H9 (cell line): ENCODE results near the gene IFIT5. TPM values are rescaled to one million over a fixed set of nuclear protein-coding genes. Genes with fewer than 3 reads are reported as not detected.

Experiments used
- DNase-seq: peaks from one replicate; pipeline ENCODE4 v3.0.0-alpha.2; 2017
- H2AFZ ChIP-seq: one replicate; pipeline ENCODE4 v1.6.1; 2013; ENCODE audit warnings: mild to moderate bottlenecking, low read length, control low read depth, moderate library complexity
- H2AK5ac ChIP-seq: 2 replicates; pipeline ENCODE4 v1.6.1; 2013; ENCODE audit warnings: low read length, control low read depth, mixed read lengths; ENCODE audit not compliant: insufficient read length
- H2BK120ac ChIP-seq: one replicate; pipeline ENCODE4 v1.6.1; 2013; ENCODE audit warnings: low read depth, mild to moderate bottlenecking, low read length, control low read depth, inconsistent platforms; ENCODE audit not compliant: poor library complexity, severe bottlenecking
- H2BK12ac ChIP-seq: 2 replicates; pipeline ENCODE4 v1.6.1; 2013; ENCODE audit warnings: low read length, control low read depth, mixed read lengths, low read depth; ENCODE audit not compliant: insufficient read length
- H2BK15ac ChIP-seq: 2 replicates; pipeline ENCODE4 v1.6.1; 2013; ENCODE audit warnings: low read depth, low read length, control low read depth
- H2BK20ac ChIP-seq: one replicate; pipeline ENCODE4 v1.6.1; 2013; ENCODE audit warnings: low read depth, mild to moderate bottlenecking, low read length, control low read depth, inconsistent platforms; ENCODE audit not compliant: poor library complexity, severe bottlenecking
- H2BK5ac ChIP-seq: 2 replicates; pipeline ENCODE4 v1.6.1; 2013; ENCODE audit warnings: low read length, control low read depth, mixed read lengths; ENCODE audit not compliant: insufficient read length
- H3K14ac ChIP-seq: 2 replicates; pipeline ENCODE4 v1.6.1; 2013; ENCODE audit warnings: low read length, control low read depth; ENCODE audit not compliant: insufficient read depth
- H3K18ac ChIP-seq: 2 replicates; pipeline ENCODE4 v1.6.1; 2013; ENCODE audit warnings: low read depth, mild to moderate bottlenecking, mixed read lengths, low read length, control low read depth; ENCODE audit not compliant: insufficient read length
- H3K23ac ChIP-seq: 2 replicates; pipeline ENCODE4 v1.6.1; 2013; ENCODE audit warnings: low read length, control low read depth, mixed read lengths, low read depth; ENCODE audit not compliant: insufficient read length
- H3K23me2 ChIP-seq: 2 replicates; pipeline ENCODE4 v1.6.1; 2013; ENCODE audit warnings: low read depth, mild to moderate bottlenecking, mixed read lengths, low read length, control low read depth; ENCODE audit not compliant: insufficient read length, poor library complexity, severe bottlenecking
- H3K27ac ChIP-seq: 2 replicates; pipeline ENCODE4 v1.5.1; 2013; ENCODE audit warnings: low read length, control low read depth, mixed read lengths, low read depth; ENCODE audit not compliant: insufficient read length
- H3K27me3 ChIP-seq: 2 replicates; pipeline ENCODE4 v1.6.1; 2013; ENCODE audit warnings: low read length, control low read depth, inconsistent platforms; ENCODE audit not compliant: insufficient read depth
- H3K4ac ChIP-seq: 2 replicates; pipeline ENCODE4 v1.6.1; 2013; ENCODE audit warnings: low read depth, mild to moderate bottlenecking, control low read depth, inconsistent platforms, low read length, moderate library complexity
- H3K4me1 ChIP-seq: 2 replicates; pipeline ENCODE4 v1.6.1; 2013; ENCODE audit warnings: low read length, control low read depth, inconsistent platforms; ENCODE audit not compliant: insufficient read depth
- H3K4me2 ChIP-seq: 2 replicates; pipeline ENCODE4 v1.6.1; 2013; ENCODE audit warnings: low read length, control low read depth, mixed read lengths; ENCODE audit not compliant: insufficient read length, insufficient read depth
- H3K56ac ChIP-seq: 2 replicates; pipeline ENCODE4 v1.6.1; 2013; ENCODE audit warnings: low read depth, mild to moderate bottlenecking, mixed read lengths, low read length, control low read depth; ENCODE audit not compliant: insufficient read length
- H3K79me1 ChIP-seq: 2 replicates; pipeline ENCODE4 v1.6.1; 2013; ENCODE audit warnings: low read depth, mild to moderate bottlenecking, moderate library complexity, low read length, control low read depth, inconsistent platforms; ENCODE audit not compliant: insufficient read depth, poor library complexity, severe bottlenecking
- H3K79me2 ChIP-seq: 2 replicates; pipeline ENCODE4 v1.6.1; 2013; ENCODE audit warnings: low read length, control low read depth, inconsistent platforms; ENCODE audit not compliant: insufficient read depth
- H3K9ac ChIP-seq: 2 replicates; pipeline ENCODE4 v1.6.1; 2013; ENCODE audit warnings: low read length, control low read depth, mixed read lengths; ENCODE audit not compliant: insufficient read length; ENCODE audit errors: extremely low read depth
- H3K9me3 ChIP-seq: one replicate; pipeline ENCODE4 v1.6.1; 2013; ENCODE audit warnings: low read depth, low read length, inconsistent platforms; ENCODE audit not compliant: control insufficient read depth
- H3T11ph ChIP-seq: one replicate; pipeline ENCODE4 v1.6.1; 2013; ENCODE audit warnings: mild to moderate bottlenecking, low read length, control low read depth, inconsistent platforms
- H4K20me1 ChIP-seq: one replicate; pipeline ENCODE4 v1.6.1; 2013; ENCODE audit not compliant: control insufficient read depth, insufficient read length, insufficient read depth
- H4K5ac ChIP-seq: 2 replicates; pipeline ENCODE4 v1.6.1; 2013; ENCODE audit warnings: low read depth, mild to moderate bottlenecking, mixed read lengths, low read length, control low read depth; ENCODE audit not compliant: insufficient read length
- H4K8ac ChIP-seq: replicated peaks from 2 replicates; pipeline ENCODE4 v1.6.1; 2013; ENCODE audit warnings: low read length, control low read depth, mixed read lengths, low read depth; ENCODE audit not compliant: insufficient read length
- H4K91ac ChIP-seq: 2 replicates; pipeline ENCODE4 v1.6.1; 2013; ENCODE audit warnings: low read depth, mild to moderate bottlenecking, moderate library complexity, mixed read lengths, low read length, control low read depth; ENCODE audit not compliant: insufficient read length
- H3K27ac Mint-ChIP-seq, 3 experiments: 2 replicates in 2 of 3; 3 replicates in 1 of 3; pipeline ENCODE4 v1.8.0; 2020 to 2021; ENCODE audit warnings: mixed read lengths in 3 of 3, mild to moderate bottlenecking in 1 of 3, moderate library complexity in 1 of 3
- H3K27me3 Mint-ChIP-seq: 2 replicates; pipeline ENCODE4 v1.8.0; 2021; ENCODE audit warnings: low read depth, mild to moderate bottlenecking, moderate library complexity, mixed read lengths
- H3K36me3 Mint-ChIP-seq, 3 experiments: 2 replicates in 2 of 3; 3 replicates in 1 of 3; pipeline ENCODE4 v1.8.0; 2020 to 2021; ENCODE audit warnings: low read depth in 3 of 3, mixed read lengths in 3 of 3; ENCODE audit not compliant: insufficient read depth in 1 of 3
- H3K4me1 Mint-ChIP-seq, 2 experiments: 2 replicates each; pipeline ENCODE4 v1.8.0; 2020; ENCODE audit warnings: mixed read lengths in 2 of 2
- H3K4me3 Mint-ChIP-seq, 2 experiments: 2 replicates in 1 of 2; 3 replicates in 1 of 2; pipeline ENCODE4 v1.8.0; 2020 to 2021; ENCODE audit warnings: mild to moderate bottlenecking in 2 of 2, mixed read lengths in 2 of 2, moderate library complexity in 1 of 2
- H3K9me3 Mint-ChIP-seq, 2 experiments: 2 replicates in 1 of 2; 3 replicates in 1 of 2; pipeline ENCODE4 v1.8.0; 2020; ENCODE audit warnings: mild to moderate bottlenecking in 2 of 2, mixed read lengths in 2 of 2, moderate library complexity in 1 of 2
- total RNA-seq: library from RNA; stranded (reverse); gene quantifications from 2 replicates; pipeline ENCODE4 v1.2.1, GENCODE V29; 2021
- TF ChIP-seq, protein P1 (sequence below): fragments of 200-600 bp; sonication (generic); conservative IDR thresholded peaks from 3 replicates; pipeline ENCODE4 v1.8.0; 2021; ENCODE audit warnings: antibody characterized with exemption, mild to moderate bottlenecking

The IFIT5 gene
- total RNA-seq, 1 experiment from 2014 or later, result 2.3 TPM

DNA sequence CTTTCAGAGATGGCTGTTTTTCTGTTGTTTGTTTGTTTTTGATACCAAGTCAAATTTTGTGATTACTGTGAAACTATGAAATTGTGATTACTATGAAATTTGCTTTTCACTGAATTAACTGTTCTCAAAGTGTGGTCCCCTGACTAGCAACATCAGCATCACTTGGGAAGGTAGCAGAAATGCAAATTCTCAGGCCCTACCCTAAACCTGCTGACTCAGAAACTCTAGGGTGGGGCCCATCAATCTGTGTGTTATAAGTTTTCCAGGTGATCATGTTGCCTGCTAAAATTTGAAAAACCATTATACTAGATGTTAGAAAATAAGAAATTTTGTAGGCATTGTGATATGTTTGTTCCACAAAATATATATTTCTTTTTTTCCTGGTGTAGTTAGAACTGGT is 35.3 kb upstream of the IFIT5 start:
- H3K9me3 Mint-ChIP-seq, result no peaks in the 10 kb centered on the region
- Histone ChIP-seq H3T11ph (no peak overlapping the region), H4K91ac (no peak overlapping the region), H2BK12ac (no peak overlapping the region), H3K4me1 (no peaks in the 10 kb centered on the region; the same call in 1 of the 2 replicates), H2AK5ac (no peak overlapping the region), H3K23me2 (no peaks in the 10 kb centered on the region), H3K9ac (no peak overlapping the region), H3K4me2 (no peak overlapping the region), H2BK5ac (no peak overlapping the region), H3K79me2 (no peaks in the 10 kb centered on the region; the same call in 1 of the 2 replicates), H4K20me1 (no peaks in the 10 kb centered on the region), H4K8ac (no peak overlapping the region), H2BK120ac (no peak overlapping the region), H3K27me3 (no peaks in the 10 kb centered on the region), H3K79me1 (no peaks in the 10 kb centered on the region), H3K4ac (no peak overlapping the region), H3K9me3 (no peaks in the 10 kb centered on the region), H2BK20ac (no peak overlapping the region), H2AFZ (no peak overlapping the region), H3K56ac (no peak overlapping the region), H4K5ac (no peak overlapping the region), H3K23ac (no peak overlapping the region), H3K27ac (no peak overlapping the region), H2BK15ac (no peak overlapping the region), H3K18ac (no peak overlapping the region), H3K14ac (no peak overlapping the region)
- no peak overlapping the region for H3K27ac Mint-ChIP-seq
- TF ChIP-seq, protein P1, sequence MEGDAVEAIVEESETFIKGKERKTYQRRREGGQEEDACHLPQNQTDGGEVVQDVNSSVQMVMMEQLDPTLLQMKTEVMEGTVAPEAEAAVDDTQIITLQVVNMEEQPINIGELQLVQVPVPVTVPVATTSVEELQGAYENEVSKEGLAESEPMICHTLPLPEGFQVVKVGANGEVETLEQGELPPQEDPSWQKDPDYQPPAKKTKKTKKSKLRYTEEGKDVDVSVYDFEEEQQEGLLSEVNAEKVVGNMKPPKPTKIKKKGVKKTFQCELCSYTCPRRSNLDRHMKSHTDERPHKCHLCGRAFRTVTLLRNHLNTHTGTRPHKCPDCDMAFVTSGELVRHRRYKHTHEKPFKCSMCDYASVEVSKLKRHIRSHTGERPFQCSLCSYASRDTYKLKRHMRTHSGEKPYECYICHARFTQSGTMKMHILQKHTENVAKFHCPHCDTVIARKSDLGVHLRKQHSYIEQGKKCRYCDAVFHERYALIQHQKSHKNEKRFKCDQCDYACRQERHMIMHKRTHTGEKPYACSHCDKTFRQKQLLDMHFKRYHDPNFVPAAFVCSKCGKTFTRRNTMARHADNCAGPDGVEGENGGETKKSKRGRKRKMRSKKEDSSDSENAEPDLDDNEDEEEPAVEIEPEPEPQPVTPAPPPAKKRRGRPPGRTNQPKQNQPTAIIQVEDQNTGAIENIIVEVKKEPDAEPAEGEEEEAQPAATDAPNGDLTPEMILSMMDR, result no peak
- H3K4me1 Mint-ChIP-seq, result peaks cover 13% of the 10 kb centered on the region in 2 experiments
- H3K27me3 Mint-ChIP-seq, result no peaks in the 10 kb centered on the region; the same call in 1 of the 2 replicates
- no peak overlapping the region for H3K4me3 Mint-ChIP-seq
- DNase-seq, result no peak
- no peaks in the 10 kb centered on the region for H3K36me3 Mint-ChIP-seq
